Pulmonary artery endothelial cell (primary cell): ENCODE results near the gene FADS1. TPM values are rescaled to one million over a fixed set of nuclear protein-coding genes. Genes with fewer than 3 reads are reported as not detected.

ENCODE experiments used
- DNase-seq: peaks from one replicate; pipeline ENCODE4 v3.0.0-alpha.2; 2011; ENCODE audit warnings: low read depth, low spot score
- total RNA-seq: library from RNA; depleted of rRNA; stranded (reverse); fragments of >200 nt; gene quantifications from 2 replicates; pipeline ENCODE4 v1.2.3, GENCODE V29; 2014

Gene FADS1
- total RNA-seq, 1 donor from 2014 or later: 58.9 TPM

GRCh38 chr11:61827571-61828378 is 11.0 kb upstream of the FADS1 start, which contains the start of gene FADS2:
FADS2 (plus strand) TSS chr11:61828300; CDS start chr11:61828391, 91 bp downstream.
- DNase-seq: peak; percentile 67

- no peak for DNase-seq
Measured at GRCh38 chr11:61826930-61827570, 10.2 kb upstream of the FADS1 start.

- no peak for DNase-seq
Measured at GRCh38 chr11:61820174-61820573, 3.4 kb upstream of the FADS1 start.

- DNase-seq: no peak
Measured at GRCh38 chr11:61817471-61818202, 834 bp upstream of the FADS1 start.

- DNase-seq: no peak
Measured at GRCh38 chr11:61815790-61816735, 740 bp downstream of the FADS1 start.

GRCh38 chr11:61814958-61815789 is 1.6 kb downstream of the FADS1 start:
- DNase-seq: peak; percentile 86

- DNase-seq: no peak
Measured at GRCh38 chr11:61814247-61814957, 2.4 kb downstream of the FADS1 start.

GRCh38 chr11:61812736-61813411 is 3.9 kb downstream of the FADS1 start:
- DNase-seq: no peak

- no peak for DNase-seq
Measured at GRCh38 chr11:61811831-61812230, 5.0 kb downstream of the FADS1 start.

GRCh38 chr11:61810671-61811175 is 6.1 kb downstream of the FADS1 start:
- no peak for DNase-seq

GRCh38 chr11:61806785-61807184 is 10.0 kb downstream of the FADS1 start:
- no peak for DNase-seq

GRCh38 chr11:61805146-61805545 is 11.7 kb downstream of the FADS1 start:
- DNase-seq: no peak

GRCh38 chr11:61803889-61804647 is 12.7 kb downstream of the FADS1 start:
- DNase-seq: no peak

- DNase-seq: no peak
Measured at GRCh38 chr11:61802605-61803004, 14.2 kb downstream of the FADS1 start.

GRCh38 chr11:61800331-61801281 is 16.2 kb downstream of the FADS1 start:
- no peak for DNase-seq

GRCh38 chr11:61799665-61800284 is 17.0 kb downstream of the FADS1 start:
- no peak for DNase-seq
